HL-60 (cell line): ENCODE results near the gene AASS.
"Not testable (repeated sequence)": the region's sequence is repeated elsewhere in the genome, so short reads cannot be mapped to it uniquely, and the experiment has no call there.

Experiments used
- DNase-seq, 2 experiments: peaks; one replicate each; pipeline ENCODE4 v3.0.0-alpha.2; 2010 to 2020; ENCODE audit warnings: low read depth in 1 of 2, low spot score in 1 of 2
- H3K27ac ChIP-seq: fragments of 250-450 bp; sonication (Bioruptor Pico); replicated peaks from 2 replicates; pipeline ENCODE4 v1.5.1; 2020; ENCODE audit warnings: mild to moderate bottlenecking, moderate library complexity
- H3K27me3 ChIP-seq: fragments of 250-450 bp; sonication (Bioruptor Pico); 2 replicates; pipeline ENCODE4 v1.5.1; 2021; ENCODE audit warnings: mild to moderate bottlenecking, moderate library complexity; ENCODE audit not compliant: insufficient read depth, poor library complexity, severe bottlenecking
- H3K4me3 ChIP-seq: replicated peaks from 2 replicates; pipeline ENCODE4 v1.5.1; 2011; ENCODE audit warnings: mild to moderate bottlenecking, control low read depth, low read length; ENCODE audit not compliant: insufficient read depth
- CTCF ChIP-seq: IDR thresholded peaks from one replicate; pipeline ENCODE4 v1.5.1; 2011; ENCODE audit warnings: low read length, control low read depth, inconsistent platforms; ENCODE audit not compliant: insufficient read depth
- GABPA ChIP-seq: IDR thresholded peaks from 2 replicates; pipeline ENCODE4 v1.6.1; 2012; ENCODE audit warnings: low read depth
- POLR2AphosphoS5 ChIP-seq: IDR thresholded peaks from 2 replicates; pipeline ENCODE4 v1.6.1; 2012; ENCODE audit warnings: low read depth
- SPI1 ChIP-seq: IDR thresholded peaks from 2 replicates; pipeline ENCODE4 v1.6.1; 2012; ENCODE audit warnings: low read depth, mild to moderate bottlenecking, borderline replicate concordance
- TF ChIP-seq, protein P1 (sequence below): IDR thresholded peaks from 2 replicates; pipeline ENCODE4 v1.6.1; 2012; ENCODE audit warnings: low read depth; ENCODE audit not compliant: insufficient replicate concordance

The AASS gene

DNA sequence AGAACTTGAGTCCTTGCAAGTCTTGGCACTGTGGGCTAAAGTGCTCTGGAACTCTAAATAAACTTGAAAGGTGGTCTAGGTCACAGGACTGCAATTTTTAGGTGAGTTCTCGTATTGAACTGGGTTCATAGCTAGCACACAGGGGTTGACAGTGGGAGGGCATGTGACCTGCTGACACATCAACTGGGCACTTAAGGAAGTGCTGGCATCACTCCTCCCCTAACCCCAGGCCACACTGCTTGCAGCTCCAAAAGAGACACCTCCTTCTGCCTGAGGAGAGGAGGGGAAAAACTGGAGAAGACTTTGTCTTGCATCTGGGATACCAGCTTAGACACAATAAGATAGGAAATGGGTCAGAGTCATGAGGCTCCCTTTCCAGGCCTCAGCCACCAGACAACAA is 38.0 kb upstream of the AASS start:
- TF ChIP-seq SPI1 (no peak), CTCF (no peak), GABPA (no peak), POLR2AphosphoS5 (no peak)
- TF ChIP-seq, protein P1, sequence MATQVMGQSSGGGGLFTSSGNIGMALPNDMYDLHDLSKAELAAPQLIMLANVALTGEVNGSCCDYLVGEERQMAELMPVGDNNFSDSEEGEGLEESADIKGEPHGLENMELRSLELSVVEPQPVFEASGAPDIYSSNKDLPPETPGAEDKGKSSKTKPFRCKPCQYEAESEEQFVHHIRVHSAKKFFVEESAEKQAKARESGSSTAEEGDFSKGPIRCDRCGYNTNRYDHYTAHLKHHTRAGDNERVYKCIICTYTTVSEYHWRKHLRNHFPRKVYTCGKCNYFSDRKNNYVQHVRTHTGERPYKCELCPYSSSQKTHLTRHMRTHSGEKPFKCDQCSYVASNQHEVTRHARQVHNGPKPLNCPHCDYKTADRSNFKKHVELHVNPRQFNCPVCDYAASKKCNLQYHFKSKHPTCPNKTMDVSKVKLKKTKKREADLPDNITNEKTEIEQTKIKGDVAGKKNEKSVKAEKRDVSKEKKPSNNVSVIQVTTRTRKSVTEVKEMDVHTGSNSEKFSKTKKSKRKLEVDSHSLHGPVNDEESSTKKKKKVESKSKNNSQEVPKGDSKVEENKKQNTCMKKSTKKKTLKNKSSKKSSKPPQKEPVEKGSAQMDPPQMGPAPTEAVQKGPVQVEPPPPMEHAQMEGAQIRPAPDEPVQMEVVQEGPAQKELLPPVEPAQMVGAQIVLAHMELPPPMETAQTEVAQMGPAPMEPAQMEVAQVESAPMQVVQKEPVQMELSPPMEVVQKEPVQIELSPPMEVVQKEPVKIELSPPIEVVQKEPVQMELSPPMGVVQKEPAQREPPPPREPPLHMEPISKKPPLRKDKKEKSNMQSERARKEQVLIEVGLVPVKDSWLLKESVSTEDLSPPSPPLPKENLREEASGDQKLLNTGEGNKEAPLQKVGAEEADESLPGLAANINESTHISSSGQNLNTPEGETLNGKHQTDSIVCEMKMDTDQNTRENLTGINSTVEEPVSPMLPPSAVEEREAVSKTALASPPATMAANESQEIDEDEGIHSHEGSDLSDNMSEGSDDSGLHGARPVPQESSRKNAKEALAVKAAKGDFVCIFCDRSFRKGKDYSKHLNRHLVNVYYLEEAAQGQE = no peak
- no peak for DNase-seq
- H3K27me3 ChIP-seq = no peaks in the 10 kb centered on the region

DNA sequence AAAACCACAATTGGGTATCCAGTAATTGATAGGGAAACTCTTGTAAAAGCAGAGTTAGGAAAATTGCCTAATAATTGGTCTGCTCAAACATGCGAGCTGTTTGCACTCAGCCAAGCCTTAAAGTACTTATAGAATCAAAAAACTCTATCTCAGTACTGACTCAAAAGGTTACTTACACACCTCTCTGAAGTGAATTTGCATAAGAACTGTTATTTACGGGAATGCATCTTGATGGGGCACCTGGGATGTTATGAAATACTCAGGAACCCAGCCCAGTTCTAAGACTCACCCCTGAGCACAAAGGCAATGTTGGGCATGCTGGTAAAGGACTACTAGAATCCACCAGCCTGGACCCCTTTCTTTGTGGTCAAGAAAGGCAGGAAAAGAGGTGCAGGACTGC is 28.1 kb upstream of the AASS start:
- H3K4me3 ChIP-seq, DNase-seq, H3K27me3 ChIP-seq, H3K27ac ChIP-seq: not testable (repeated sequence)

More for the DNA sequence above, 38.0 kb upstream of the AASS start:
- H3K27ac ChIP-seq = no peak overlapping the region
- H3K4me3 ChIP-seq = no peak overlapping the region

- DNase-seq = no peak
- Histone ChIP-seq H3K4me3 (no peak overlapping the region), H3K27me3 (no peaks in the 10 kb centered on the region), H3K27ac (no peak overlapping the region)
- TF ChIP-seq, protein P1 = no peak
- TF ChIP-seq POLR2AphosphoS5 (no peak), CTCF (no peak)
Measured at GRCh38 chr7:122166740-122167139, 22.7 kb upstream of the AASS start.

- H3K27ac ChIP-seq = no peak overlapping the region
- TF ChIP-seq GABPA (no peak), SPI1 (no peak), POLR2AphosphoS5 (no peak), CTCF (no peak)
- TF ChIP-seq, protein P1 = no peak
- H3K27me3 ChIP-seq = no peaks in the 10 kb centered on the region
- no peak overlapping the region for H3K4me3 ChIP-seq
- DNase-seq = no peak
Measured at GRCh38 chr7:122166275-122166674, 22.2 kb upstream of the AASS start.
